ENCODE data around the gene GDF9. TPM values are rescaled to one million over a fixed set of nuclear protein-coding genes. Genes with fewer than 3 reads are reported as not detected.

The GDF9 gene
- total RNA-seq, 5 donors from 2014 or later (not counting 1 experiment from before 2014, with no cell fraction given), result 0.63 to 1.9 (median 0.92) TPM

DNA sequence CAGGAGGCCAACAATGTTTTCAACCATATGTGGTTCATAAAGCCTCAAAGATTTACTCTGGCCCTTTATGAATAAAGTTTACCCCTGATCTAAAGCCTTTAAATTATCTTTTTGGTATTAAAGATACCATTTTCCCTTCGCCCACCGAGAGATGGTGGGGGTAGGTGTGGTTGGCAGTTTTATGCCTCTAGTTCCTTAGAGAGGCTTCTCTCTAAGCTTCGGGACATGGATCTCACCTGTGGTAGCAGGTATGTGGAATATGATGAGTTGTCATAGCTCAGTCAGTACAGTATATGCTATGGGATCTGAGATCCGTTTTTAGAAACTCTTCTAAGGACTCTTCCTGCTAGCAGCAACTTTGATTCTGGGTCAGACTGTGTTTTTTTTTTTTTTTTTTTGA is 2.5 kb upstream of the GDF9 start:
- peaks cover 2 to 21% of the 10 kb centered on the region in 2 experiments for H3K4me1 ChIP-seq (ENCODE audit: control insufficient read depth in 1 of 2, extremely low read depth in 1 of 2, insufficient read depth in 2 of 2, low read length in 2 of 2)
- Mint-ChIP-seq H3K36me3 (peaks cover 35% of the 10 kb centered on the region), H3K27me3 (no peaks in the 10 kb centered on the region), H3K4me3 (peak overlapping the region; percentile 39 to 99 (median 98)), H3K9me3 (no peaks in the 10 kb centered on the region), H3K27ac (no peak overlapping the region), H3K4me1 (peaks cover 27 to 30% (median 27%) of the 10 kb centered on the region in 3 donors)
- DNase-seq (no peak), ATAC-seq (replicated peaks in 1 of 4) (no peak)
- no peak overlapping the region for H3K4me3 ChIP-seq (ENCODE audit: control insufficient read depth in 1 of 2, extremely low read depth in 1 of 2, low read length in 1 of 2)
- H3K27ac ChIP-seq (ENCODE audit: low read length), result no peak overlapping the region
- CTCF ChIA-PET, result interaction anchor here (0.7 to 2.0 kb wide), 3 partner anchors 14 to 19 kb away, joined by 3 to 6 read pairs (median 4); no protein-coding TSS in a partner anchor
- 100% methylated on average over 2 of the region's 4 CpGs for WGBS (ENCODE audit: insufficient coverage)
- H3K27me3 ChIP-seq (replicated peaks in 1 of 2; ENCODE audit: control insufficient read depth in 2 of 2, extremely low read depth in 1 of 2, insufficient read depth in 2 of 2, low read length in 1 of 2), result no peaks in the 10 kb centered on the region
- peaks cover 0 to 28% of the 10 kb centered on the region in 2 donors for H3K36me3 ChIP-seq (ENCODE audit: control insufficient read depth in 2 of 2, extremely low read depth in 1 of 2, insufficient read depth in 1 of 2, low read length in 1 of 2)
- POLR2A ChIA-PET, result interaction anchor here in 1 of 2 donors (0.5 to 0.6 kb wide), 2 partner anchors 9 to 838 kb away, joined by 3 to 4 read pairs; no protein-coding TSS in a partner anchor
- no peaks in the 10 kb centered on the region for H3K9me3 ChIP-seq

DNA sequence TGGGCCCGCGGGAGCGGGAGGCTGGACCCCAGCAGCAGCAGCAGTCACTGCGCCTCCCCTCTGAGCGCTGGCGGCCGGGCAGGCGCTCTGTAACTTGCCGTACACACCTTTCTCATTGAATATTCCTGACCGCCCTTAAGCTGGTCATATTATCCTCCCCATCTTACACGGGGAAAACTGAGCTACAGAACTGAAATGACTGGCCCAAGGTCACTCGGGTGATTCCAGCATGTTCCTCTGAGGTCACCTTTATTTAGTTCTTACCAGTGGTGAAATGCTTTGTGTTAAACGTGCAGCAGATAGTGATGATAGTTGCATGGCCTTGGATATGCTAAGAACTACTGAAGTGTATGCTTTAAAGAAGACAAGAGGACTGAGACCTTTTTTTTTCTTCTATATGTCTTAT is 780 bp upstream of the GDF9 start:
- Histone ChIP-seq H3K27ac (ENCODE audit: low read length) (peak overlapping the region; percentile 98), H3K9me3 (no peaks in the 10 kb centered on the region), H3K4me1 (ENCODE audit: control insufficient read depth in 1 of 2, extremely low read depth in 1 of 2, insufficient read depth in 2 of 2, low read length in 2 of 2) (peaks cover 2 to 21% of the 10 kb centered on the region in 2 experiments), H3K36me3 (ENCODE audit: control insufficient read depth in 2 of 2, extremely low read depth in 1 of 2, insufficient read depth in 1 of 2, low read length in 1 of 2) (peaks cover 0 to 28% of the 10 kb centered on the region in 2 donors), H3K4me3 (ENCODE audit: control insufficient read depth in 1 of 2, extremely low read depth in 1 of 2, low read length in 1 of 2) (peak overlapping the region; percentile 81 to 90), H3K27me3 (replicated peaks in 1 of 2; ENCODE audit: control insufficient read depth in 2 of 2, extremely low read depth in 1 of 2, insufficient read depth in 2 of 2, low read length in 1 of 2) (no peaks in the 10 kb centered on the region)
- H3K27ac Mint-ChIP-seq, result peak overlapping the region; percentile 97 to 99
- no peaks in the 10 kb centered on the region for H3K9me3 Mint-ChIP-seq
- POLR2A ChIA-PET, result interaction anchor here (0.6 kb wide), 3 partner anchors 51 to 1892 kb away, joined by 3 to 11 read pairs (median 3); no protein-coding TSS in a partner anchor
- CTCF ChIA-PET, result no interaction called here
- peaks cover 26% of the 10 kb centered on the region for H3K36me3 Mint-ChIP-seq
- no peak for ATAC-seq (replicated peaks in 1 of 4)
- peaks cover 27 to 30% (median 27%) of the 10 kb centered on the region in 3 donors for H3K4me1 Mint-ChIP-seq
- peak overlapping the region; percentile 98 to 100 (median 99) for H3K4me3 Mint-ChIP-seq
- WGBS (ENCODE audit: insufficient coverage), result 3% methylated on average over 11 of the region's 13 CpGs
- DNase-seq, result no peak
- H3K27me3 Mint-ChIP-seq, result no peaks in the 10 kb centered on the region

DNA sequence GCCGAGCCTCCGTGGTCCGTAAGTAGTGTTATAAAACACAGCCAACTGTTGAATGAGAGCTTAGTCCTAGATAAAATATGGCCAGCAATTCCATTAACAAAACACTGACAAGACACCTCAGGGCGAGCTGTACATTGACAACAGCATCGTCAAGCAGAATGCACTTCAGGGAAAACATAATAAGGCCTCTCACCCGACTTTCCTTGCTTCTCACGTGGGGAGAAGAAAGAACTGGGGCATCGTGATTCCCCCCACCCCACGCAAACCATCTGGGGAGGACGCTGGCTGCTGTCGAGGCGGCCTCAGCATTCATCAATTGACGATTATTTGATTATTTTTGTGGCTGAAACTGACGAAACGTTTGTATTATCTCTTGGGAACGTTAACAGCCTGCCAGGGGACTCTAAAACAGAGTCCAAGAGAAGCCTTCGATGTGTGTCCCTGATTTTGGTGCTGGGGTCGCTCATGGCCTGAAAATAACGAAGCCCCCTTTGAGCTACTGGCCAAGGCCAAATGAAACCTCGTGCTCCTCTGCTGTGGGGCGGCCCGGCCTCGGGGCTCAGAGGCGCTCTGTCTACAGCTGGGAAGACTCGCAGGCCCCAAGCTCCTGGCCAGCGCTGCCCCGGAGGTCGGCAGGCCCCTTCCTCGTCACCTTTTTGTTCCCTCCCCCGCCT is 464 bp downstream of the GDF9 start:
- peak overlapping the region; percentile 97 to 99 for H3K27ac Mint-ChIP-seq
- peak in 1 of 35 experiments; percentile 15 for DNase-seq
- POLR2A ChIA-PET, result interaction anchor here in 1 of 2 donors (0.5 to 1.5 kb wide), 5 partner anchors 22 to 1742 kb away, joined by 3 to 6 read pairs (median 3); no protein-coding TSS in a partner anchor

DNA sequence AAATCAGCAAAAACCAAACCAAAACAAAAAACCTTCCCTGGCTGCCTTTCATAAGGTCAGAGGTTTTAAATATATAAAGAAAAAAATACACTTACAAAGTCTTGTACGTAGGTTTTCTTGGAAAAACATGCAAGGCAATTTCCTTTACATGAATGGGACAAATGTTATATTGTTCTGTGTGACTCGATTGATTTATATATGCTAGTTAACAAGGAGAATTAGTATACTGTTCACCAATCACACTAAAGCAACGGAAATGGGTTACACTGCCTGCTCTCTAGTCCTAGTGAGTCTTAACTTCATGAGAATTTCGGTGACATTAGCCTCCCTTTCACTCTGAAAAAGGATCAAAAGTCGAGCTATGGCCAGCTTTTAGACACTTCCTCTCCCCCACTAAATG is 5.5 kb downstream of the GDF9 start:
- no peak overlapping the region for H3K27ac ChIP-seq (ENCODE audit: low read length)
- CTCF ChIA-PET, result interaction anchor here in 1 of 2 donors (0.6 to 1.1 kb wide), 3 partner anchors 19 to 328 kb away, joined by 3 to 4 read pairs (median 3); no protein-coding TSS in a partner anchor

More for the DNA sequence above, 464 bp downstream of the GDF9 start:
- H3K4me1 ChIP-seq (ENCODE audit: control insufficient read depth in 1 of 2, extremely low read depth in 1 of 2, insufficient read depth in 2 of 2, low read length in 2 of 2), result peaks cover 2 to 21% of the 10 kb centered on the region in 2 experiments
- H3K9me3 ChIP-seq, result no peaks in the 10 kb centered on the region
- H3K27me3 ChIP-seq (replicated peaks in 1 of 2; ENCODE audit: control insufficient read depth in 2 of 2, extremely low read depth in 1 of 2, insufficient read depth in 2 of 2, low read length in 1 of 2), result no peaks in the 10 kb centered on the region
- H3K4me3 ChIP-seq (ENCODE audit: control insufficient read depth in 1 of 2, extremely low read depth in 1 of 2, low read length in 1 of 2), result peak overlapping the region; percentile 81 to 90
- no peaks in the 10 kb centered on the region for H3K27me3 Mint-ChIP-seq
- H3K4me1 Mint-ChIP-seq, result peaks cover 27 to 30% (median 27%) of the 10 kb centered on the region in 3 donors
- 36% methylated on average over 23 of the region's 30 CpGs for WGBS (ENCODE audit: insufficient coverage)
- H3K36me3 Mint-ChIP-seq, result peaks cover 23% of the 10 kb centered on the region
- peak overlapping the region; percentile 98 to 100 (median 99) for H3K4me3 Mint-ChIP-seq
- peak overlapping the region; percentile 98 for H3K27ac ChIP-seq (ENCODE audit: low read length)
- peak in 3 of 4 experiments; percentile 24 to 31 (median 31) for ATAC-seq (replicated peaks in 1 of 4)
- no peaks in the 10 kb centered on the region for H3K9me3 Mint-ChIP-seq
- CTCF ChIA-PET, result interaction anchor here in 1 of 2 donors (0.6 to 0.9 kb wide), 2 partner anchors 20 to 411 kb away, joined by 3 read pairs; no protein-coding TSS in a partner anchor
- H3K36me3 ChIP-seq (ENCODE audit: control insufficient read depth in 2 of 2, extremely low read depth in 1 of 2, insufficient read depth in 1 of 2, low read length in 1 of 2), result peaks cover 0 to 24% of the 10 kb centered on the region in 2 donors

DNA sequence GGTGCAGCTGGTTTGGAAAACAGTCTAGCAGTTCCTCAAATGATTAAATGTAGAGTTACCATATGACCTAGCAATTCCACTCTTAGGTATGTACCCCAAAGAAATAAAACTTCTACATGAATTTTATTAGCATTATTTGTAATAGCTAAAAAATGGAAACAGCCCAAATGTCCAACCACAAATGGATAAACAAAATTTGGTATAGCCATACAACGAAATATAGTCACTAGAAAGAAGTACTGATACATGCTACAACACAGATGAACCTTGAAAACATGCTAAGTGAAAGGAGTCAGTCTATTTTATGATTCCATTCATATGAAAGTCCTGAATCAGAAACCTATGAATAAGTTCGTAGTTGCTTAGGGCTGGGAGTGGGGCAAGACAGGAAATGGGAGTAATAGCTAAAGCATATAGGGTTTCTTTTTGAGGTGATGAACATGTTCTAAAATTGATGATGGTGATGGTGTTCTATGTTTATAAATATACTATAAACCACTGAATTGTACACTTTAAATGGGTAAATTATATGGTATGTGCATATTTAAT is 6.3 kb downstream of the GDF9 start:
- CTCF ChIA-PET, result interaction anchor here (0.6 to 1.2 kb wide), 3 partner anchors 11 to 1509 kb away, joined by 3 read pairs; no protein-coding TSS in a partner anchor
- H3K27me3 ChIP-seq (replicated peaks in 1 of 2; ENCODE audit: control insufficient read depth in 2 of 2, extremely low read depth in 1 of 2, insufficient read depth in 2 of 2, low read length in 1 of 2), result peaks cover 0 to 18% of the 10 kb centered on the region in 2 experiments
- POLR2A ChIA-PET, result interaction anchor here in 1 of 2 donors (0.6 kb wide), 1 partner anchor 1962 kb away, joined by 8 read pairs; no protein-coding TSS in a partner anchor
- Mint-ChIP-seq H3K36me3 (no peaks in the 10 kb centered on the region), H3K4me1 (no peaks in the 10 kb centered on the region), H3K27me3 (peaks cover 3 to 6% of the 10 kb centered on the region in 2 donors), H3K9me3 (no peaks in the 10 kb centered on the region), H3K27ac (no peak overlapping the region), H3K4me3 (no peak overlapping the region)
- H3K4me1 ChIP-seq (ENCODE audit: control insufficient read depth in 1 of 2, extremely low read depth in 1 of 2, insufficient read depth in 2 of 2, low read length in 2 of 2), result no peaks in the 10 kb centered on the region
- no peak for ATAC-seq (replicated peaks in 1 of 4)
- no CpG with 5 or more reads among the region's 2 CpGs for WGBS (ENCODE audit: insufficient coverage)
- H3K27ac ChIP-seq (ENCODE audit: low read length), result no peak overlapping the region
- no peaks in the 10 kb centered on the region for H3K9me3 ChIP-seq
- H3K36me3 ChIP-seq (ENCODE audit: control insufficient read depth in 2 of 2, extremely low read depth in 1 of 2, insufficient read depth in 1 of 2, low read length in 1 of 2), result no peaks in the 10 kb centered on the region
- H3K4me3 ChIP-seq (ENCODE audit: control insufficient read depth in 1 of 2, extremely low read depth in 1 of 2, low read length in 1 of 2), result no peak overlapping the region
- no peak for DNase-seq

More for the DNA sequence above, 5.5 kb downstream of the GDF9 start:
- Mint-ChIP-seq H3K36me3 (no peaks in the 10 kb centered on the region), H3K27me3 (peaks cover 0 to 4% of the 10 kb centered on the region in 2 donors), H3K9me3 (no peaks in the 10 kb centered on the region), H3K4me3 (no peak overlapping the region), H3K27ac (no peak overlapping the region), H3K4me1 (peaks cover 6 to 7% (median 6%) of the 10 kb centered on the region in 3 donors)
- Histone ChIP-seq H3K4me3 (ENCODE audit: control insufficient read depth in 1 of 2, extremely low read depth in 1 of 2, low read length in 1 of 2) (no peak overlapping the region), H3K36me3 (ENCODE audit: control insufficient read depth in 2 of 2, extremely low read depth in 1 of 2, insufficient read depth in 1 of 2, low read length in 1 of 2) (no peaks in the 10 kb centered on the region), H3K9me3 (no peaks in the 10 kb centered on the region), H3K4me1 (ENCODE audit: control insufficient read depth in 1 of 2, extremely low read depth in 1 of 2, insufficient read depth in 2 of 2, low read length in 2 of 2) (peaks cover 0 to 5% of the 10 kb centered on the region in 2 experiments), H3K27me3 (replicated peaks in 1 of 2; ENCODE audit: control insufficient read depth in 2 of 2, extremely low read depth in 1 of 2, insufficient read depth in 2 of 2, low read length in 1 of 2) (peaks cover 0 to 13% of the 10 kb centered on the region in 2 experiments)
- POLR2A ChIA-PET, result interaction anchor here in 1 of 2 donors (0.6 kb wide), 1 partner anchor 1961 kb away, joined by 8 read pairs; no protein-coding TSS in a partner anchor
- ATAC-seq (replicated peaks in 1 of 4) (no peak), DNase-seq (no peak)
- WGBS (ENCODE audit: insufficient coverage), result 77% methylated on average over 2 of the region's 5 CpGs

DNA sequence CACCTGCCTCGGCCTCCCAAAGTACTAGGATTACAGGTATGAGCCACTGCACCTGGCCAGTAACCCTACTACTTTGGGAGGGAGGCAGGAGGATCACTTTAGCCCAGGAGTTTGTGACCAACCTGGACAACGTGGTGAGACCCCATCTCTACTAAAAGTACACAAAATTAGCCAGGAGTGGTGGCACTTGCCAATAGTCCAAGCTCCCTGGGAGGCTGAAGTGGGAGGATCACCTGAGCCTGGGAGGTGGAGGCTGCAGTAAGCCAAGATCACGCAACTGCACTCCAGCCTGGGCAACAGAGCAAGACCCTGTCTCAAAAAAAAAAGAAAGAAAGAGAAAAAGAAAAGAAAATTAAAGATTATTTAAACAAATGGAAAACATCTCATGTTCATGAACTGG is 10.3 kb downstream of the GDF9 start:
- Mint-ChIP-seq H3K36me3 (no peaks in the 10 kb centered on the region), H3K27me3 (peaks cover 3 to 6% of the 10 kb centered on the region in 2 donors), H3K9me3 (no peaks in the 10 kb centered on the region), H3K4me1 (peaks cover 0 to 2% (median 0%) of the 10 kb centered on the region in 3 donors), H3K27ac (no peak overlapping the region), H3K4me3 (no peak overlapping the region)
- no peak overlapping the region for H3K4me3 ChIP-seq (ENCODE audit: control insufficient read depth in 1 of 2, extremely low read depth in 1 of 2, low read length in 1 of 2)
- peaks cover 0 to 18% of the 10 kb centered on the region in 2 experiments for H3K27me3 ChIP-seq (replicated peaks in 1 of 2; ENCODE audit: control insufficient read depth in 2 of 2, extremely low read depth in 1 of 2, insufficient read depth in 2 of 2, low read length in 1 of 2)
- ChIA-PET CTCF (no interaction called here), POLR2A (no interaction called here)
- DNase-seq, result no peak
- no CpG with 5 or more reads among the region's 3 CpGs for WGBS (ENCODE audit: insufficient coverage)
- no peaks in the 10 kb centered on the region for H3K4me1 ChIP-seq (ENCODE audit: control insufficient read depth in 1 of 2, extremely low read depth in 1 of 2, insufficient read depth in 2 of 2, low read length in 2 of 2)
- no peak for ATAC-seq (replicated peaks in 1 of 4)
- H3K36me3 ChIP-seq (ENCODE audit: control insufficient read depth in 2 of 2, extremely low read depth in 1 of 2, insufficient read depth in 1 of 2, low read length in 1 of 2), result no peaks in the 10 kb centered on the region
- no peak overlapping the region for H3K27ac ChIP-seq (ENCODE audit: low read length)
- H3K9me3 ChIP-seq, result no peaks in the 10 kb centered on the region
